Stimulated activated CD8-positive, alpha-beta memory T cell treated with anti-CD3 and anti-CD28 coated beads, Interleukin-2, amount 100 ng/mL, for 48 hours (primary cell): ENCODE data around the gene CWC27.
"Not testable (repeated sequence)": the region's sequence is repeated elsewhere in the genome, so short reads cannot be mapped to it uniquely, and the experiment has no call there.

Experiments
- DNase-seq, 2 donors: peaks; one replicate each; pipeline ENCODE4 v3.0.0-alpha.2; 2020; ENCODE audit warnings: low read depth in 2 of 2

The CWC27 gene

DNA sequence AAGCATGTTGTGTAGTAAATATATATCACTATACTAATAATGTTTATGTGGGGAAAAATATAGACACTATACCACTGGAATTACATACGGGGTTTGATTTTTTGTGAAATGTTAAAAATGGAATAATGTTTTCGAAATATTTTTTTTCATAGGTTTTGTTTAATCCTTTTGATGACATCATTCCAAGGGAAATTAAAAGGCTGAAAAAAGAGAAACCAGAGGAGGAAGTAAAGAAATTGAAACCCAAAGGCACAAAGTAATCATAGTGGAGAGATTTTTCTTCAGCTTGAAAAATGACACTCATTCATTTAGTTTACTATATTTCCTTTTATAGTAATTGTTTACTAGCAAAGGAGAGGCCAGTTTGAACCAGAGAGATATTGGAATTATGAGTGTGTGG, 17.6 kb downstream of the CWC27 start:
- DNase-seq: no peak

DNA sequence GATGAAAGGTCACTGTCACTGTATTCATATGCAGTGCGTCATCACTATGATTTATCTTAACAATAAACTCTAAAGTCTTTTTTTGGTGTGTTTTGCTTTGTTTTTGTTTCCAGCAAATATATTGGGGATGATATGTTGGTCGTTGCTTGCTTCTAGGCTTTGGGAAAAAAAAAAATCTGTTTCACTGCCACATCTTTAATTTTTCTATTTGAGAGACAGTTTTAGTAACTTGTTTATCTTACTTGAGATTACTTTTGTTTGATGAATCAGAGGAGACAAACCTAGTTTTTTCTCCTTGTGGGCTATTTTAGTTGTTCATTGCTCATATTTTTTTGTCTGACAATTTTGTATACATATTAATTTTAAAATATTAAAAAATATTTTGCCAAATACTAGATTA, 19.4 kb downstream of the CWC27 start:
- no peak for DNase-seq

DNA sequence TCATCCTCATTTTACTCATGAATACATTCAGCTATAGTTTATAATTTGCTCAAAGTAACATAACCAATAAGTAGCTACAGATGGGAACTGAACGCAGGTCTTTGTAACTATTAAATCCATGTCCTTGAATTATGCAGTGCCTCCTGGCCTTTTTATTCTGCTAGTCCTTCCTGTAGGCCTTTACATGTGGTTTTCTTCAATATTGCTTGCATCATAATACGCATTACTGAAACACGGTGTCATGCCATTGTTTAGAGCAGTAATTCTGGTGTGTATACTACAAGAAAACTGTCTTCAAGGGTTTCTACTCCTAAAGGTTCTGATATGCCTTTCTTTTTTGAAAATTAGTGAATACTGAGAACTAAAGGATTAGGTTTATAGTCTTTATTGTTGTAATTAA, 20.7 kb downstream of the CWC27 start:
- DNase-seq: no peak

GRCh38 chr5:64790210-64790609, 21.5 kb downstream of the CWC27 start:
- DNase-seq: no peak

DNA sequence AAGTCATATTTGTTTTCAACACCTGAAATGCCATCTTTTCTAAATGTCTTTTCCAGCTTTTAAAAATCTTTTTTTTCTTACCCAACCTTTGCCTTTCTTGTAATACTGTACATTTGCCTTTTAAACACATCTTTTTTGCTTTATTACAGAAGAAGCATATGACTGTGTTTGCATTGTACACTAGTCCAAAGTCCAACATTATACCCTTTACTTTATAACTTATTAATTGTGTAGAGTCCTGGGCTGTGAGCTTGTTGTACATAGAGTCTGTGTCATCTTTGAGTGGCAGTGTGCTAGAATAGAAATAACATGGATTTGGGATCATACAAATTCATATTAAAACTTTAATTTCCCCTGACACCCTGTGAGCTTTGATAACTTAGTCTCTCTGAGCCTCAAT, 23.7 kb downstream of the CWC27 start:
- no peak for DNase-seq

- no peak for DNase-seq
Measured at GRCh38 chr5:64794053-64794770, 25.5 kb downstream of the CWC27 start.

DNA sequence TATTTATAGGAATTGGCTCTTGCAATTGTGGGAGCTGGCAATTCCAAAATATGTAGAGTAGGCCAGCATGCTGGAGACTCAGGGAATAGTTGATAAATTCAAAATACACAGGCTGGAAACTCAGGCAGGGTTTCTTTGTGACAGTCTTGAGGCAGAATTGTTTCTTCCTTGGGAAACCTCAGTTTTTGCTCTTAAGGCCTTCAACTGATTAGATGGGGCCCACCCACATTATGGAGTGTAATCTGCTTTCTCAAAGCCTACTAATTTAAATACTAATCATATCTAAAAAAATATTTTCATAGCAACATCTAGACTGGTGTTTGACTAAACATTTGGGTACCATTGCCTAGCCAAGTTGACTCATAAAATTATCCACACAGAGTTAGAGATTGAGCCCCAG, 27.6 kb downstream of the CWC27 start:
- no peak for DNase-seq

DNA sequence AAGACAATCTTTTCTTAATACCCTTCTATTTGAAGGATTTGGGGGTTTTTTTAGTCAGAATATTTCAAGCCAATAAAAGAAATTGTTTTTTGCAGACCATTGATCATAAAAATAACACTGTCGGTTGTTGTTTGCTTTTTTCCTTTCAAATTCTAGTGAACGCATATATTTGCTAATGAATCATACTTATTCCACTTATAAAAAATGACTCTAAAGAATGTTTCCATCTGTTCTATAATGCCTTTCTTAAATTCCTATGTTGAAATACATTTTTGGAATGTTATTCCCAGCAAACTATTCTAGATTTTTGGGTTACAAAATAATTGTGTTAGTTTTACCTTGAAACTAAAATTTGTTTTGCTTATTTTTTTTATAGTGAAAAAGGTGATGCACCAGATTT, 32.2 kb downstream of the CWC27 start:
- DNase-seq: no peak

- no peak for DNase-seq
Measured at GRCh38 chr5:64806537-64806936, 37.8 kb downstream of the CWC27 start.

- DNase-seq: no peak
Measured at GRCh38 chr5:64807520-64807919, 38.8 kb downstream of the CWC27 start.

DNA sequence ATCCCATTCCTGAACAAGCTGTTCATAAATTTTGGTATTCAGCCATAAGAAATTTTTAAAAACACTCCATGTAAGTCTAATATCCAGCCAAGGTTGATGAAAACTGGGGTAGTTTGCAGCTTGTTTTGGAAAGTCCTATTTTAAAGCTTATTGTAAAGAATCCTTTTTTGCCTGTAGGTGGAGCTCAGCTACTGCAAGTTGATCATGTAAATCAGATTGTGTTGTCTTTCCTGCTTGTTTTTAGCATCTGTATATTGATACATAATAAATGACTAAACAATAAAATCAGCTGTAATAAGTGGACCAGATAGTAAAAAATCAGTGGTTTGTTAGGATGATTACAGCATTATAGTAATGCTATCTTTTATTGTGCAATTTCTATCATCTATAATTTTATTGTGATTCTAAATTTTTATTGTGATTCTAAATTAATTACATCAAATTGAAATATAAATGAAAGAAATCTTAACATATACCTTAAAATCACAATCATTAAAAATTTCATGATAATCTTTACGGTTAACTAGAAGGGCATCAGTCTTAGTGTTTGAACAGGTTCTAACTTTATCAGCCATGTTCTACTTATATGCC, 42.4 kb downstream of the CWC27 start:
- no peak for DNase-seq

DNA sequence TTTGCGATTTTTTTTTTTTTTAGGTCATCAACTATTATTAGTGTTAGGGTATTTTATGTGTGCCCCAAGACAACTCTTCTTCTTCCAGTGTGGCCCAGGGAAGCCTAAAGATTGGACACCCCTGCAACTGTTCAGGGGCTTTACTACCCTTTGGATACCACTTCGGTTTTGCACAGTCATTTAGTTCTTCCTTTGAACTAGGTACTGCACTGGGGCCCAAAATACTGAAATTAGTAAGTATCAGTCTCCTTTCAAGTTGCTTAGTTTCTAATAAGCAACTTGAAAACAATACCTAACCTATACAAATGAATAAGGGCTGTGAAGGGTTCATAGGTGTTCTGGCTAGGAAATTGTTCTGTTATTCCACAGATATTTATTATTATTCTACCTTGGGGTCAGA, 45.3 kb downstream of the CWC27 start:
- DNase-seq: no peak

DNA sequence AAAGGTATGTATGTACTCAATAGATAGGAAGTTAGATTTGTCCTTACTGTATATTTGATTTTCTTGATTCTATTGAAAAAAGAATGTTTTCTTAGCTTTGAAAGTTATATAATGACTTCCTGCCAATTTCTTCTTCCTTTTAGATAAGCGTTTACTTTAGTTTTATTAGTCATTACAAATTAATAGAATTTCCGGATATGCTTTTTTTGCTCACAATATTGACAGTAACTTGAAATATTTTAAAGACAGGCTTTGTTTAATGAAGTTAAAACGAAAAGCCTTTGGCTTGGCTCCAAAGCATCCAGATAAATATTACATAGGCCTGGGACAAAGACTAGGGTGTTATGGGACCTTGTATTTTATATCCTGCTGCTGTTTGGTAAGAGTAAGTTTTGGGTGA, 49.5 kb downstream of the CWC27 start:
- DNase-seq: no peak

GRCh38 chr5:64819345-64819744, 50.6 kb downstream of the CWC27 start:
- not testable (repeated sequence) for DNase-seq

DNA sequence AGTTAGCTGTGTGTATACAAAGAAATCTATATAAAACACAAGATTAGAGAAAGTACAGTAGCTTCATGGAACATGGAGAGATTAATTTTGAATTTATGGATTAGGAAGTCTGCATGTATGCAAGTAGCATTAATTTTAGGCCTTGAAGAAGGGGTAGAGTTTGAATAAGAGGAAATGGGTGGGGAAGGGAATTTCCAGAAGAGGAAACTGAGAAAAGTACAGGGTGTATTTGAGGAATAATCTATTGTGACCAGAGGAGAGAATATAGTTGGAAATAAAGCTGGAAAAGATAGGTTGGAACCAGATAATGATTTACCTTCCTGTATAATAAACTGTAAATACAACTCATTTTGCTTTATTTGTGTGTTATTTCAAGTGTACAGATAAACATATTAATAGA, 53.6 kb downstream of the CWC27 start:
- DNase-seq: no peak

GRCh38 chr5:64826541-64826940, 57.8 kb downstream of the CWC27 start:
- no peak for DNase-seq

DNA sequence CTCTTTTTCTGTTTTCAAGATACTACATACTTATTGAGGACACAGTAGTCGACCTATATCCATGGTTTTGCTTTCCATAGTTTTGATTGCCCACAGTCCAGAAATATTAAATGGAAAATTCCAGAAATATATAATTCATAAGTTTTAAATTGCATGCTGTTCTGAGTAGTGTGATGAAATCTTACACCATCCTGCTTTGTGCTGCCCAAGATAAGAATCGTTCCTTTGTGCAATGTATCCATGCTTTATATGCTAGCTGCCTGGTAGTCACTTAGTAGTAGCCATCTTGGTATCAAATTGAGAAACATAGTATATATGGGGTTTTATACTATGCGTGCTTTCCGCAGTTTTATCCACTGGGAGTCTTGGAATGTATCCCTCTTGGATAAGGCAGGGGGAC, 59.0 kb downstream of the CWC27 start:
- no peak for DNase-seq

GRCh38 chr5:64830650-64831049, 61.9 kb downstream of the CWC27 start:
- not testable (repeated sequence) for DNase-seq

DNA sequence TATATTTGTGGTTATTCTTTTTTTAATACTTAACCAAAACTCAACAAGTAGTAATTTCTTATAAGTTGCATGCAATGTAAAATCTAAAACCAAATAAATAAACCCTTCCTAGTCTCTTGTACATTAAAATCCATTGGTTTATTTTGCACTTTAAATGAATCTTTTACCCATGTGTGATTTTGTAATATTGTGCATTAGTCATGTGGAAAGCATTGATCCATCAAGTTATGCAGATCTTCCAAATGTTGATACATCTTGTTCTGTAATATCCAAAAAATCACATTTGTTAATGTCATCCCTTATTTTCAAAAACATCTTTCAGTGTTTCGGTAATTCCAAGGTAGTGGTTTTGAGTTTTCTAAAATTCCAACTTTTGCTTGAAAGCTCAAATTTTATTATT, 63.3 kb downstream of the CWC27 start:
- no peak for DNase-seq

GRCh38 chr5:64834037-64834436, 65.3 kb downstream of the CWC27 start:
- DNase-seq: no peak

- DNase-seq: no peak
Measured at GRCh38 chr5:64834611-64835010, 65.9 kb downstream of the CWC27 start.

DNA sequence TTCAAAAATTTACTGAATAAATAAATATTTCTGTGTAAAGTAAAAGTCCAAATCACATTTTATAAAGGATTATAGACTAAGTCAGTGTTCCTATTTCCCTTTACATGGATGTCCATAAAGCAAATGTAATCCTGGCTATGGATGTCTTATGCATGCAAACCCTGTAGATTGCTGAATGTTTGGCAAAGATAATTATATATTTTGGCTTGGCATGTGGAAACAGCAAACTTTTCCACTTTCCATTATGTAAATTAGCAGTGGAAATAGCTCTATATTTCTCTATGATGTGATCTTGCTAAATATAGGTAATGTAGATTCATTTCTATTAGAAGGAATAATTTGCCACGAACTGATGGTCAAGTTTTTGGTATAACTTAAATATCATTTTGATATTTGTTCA, 66.5 kb downstream of the CWC27 start:
- DNase-seq: no peak

GRCh38 chr5:64836190-64836755, 67.5 kb downstream of the CWC27 start:
- DNase-seq: no peak

GRCh38 chr5:64836786-64837185, 68.1 kb downstream of the CWC27 start:
- DNase-seq: no peak
